ENCODE results near the gene ATAT1.

ATAT1 gene

DNA sequence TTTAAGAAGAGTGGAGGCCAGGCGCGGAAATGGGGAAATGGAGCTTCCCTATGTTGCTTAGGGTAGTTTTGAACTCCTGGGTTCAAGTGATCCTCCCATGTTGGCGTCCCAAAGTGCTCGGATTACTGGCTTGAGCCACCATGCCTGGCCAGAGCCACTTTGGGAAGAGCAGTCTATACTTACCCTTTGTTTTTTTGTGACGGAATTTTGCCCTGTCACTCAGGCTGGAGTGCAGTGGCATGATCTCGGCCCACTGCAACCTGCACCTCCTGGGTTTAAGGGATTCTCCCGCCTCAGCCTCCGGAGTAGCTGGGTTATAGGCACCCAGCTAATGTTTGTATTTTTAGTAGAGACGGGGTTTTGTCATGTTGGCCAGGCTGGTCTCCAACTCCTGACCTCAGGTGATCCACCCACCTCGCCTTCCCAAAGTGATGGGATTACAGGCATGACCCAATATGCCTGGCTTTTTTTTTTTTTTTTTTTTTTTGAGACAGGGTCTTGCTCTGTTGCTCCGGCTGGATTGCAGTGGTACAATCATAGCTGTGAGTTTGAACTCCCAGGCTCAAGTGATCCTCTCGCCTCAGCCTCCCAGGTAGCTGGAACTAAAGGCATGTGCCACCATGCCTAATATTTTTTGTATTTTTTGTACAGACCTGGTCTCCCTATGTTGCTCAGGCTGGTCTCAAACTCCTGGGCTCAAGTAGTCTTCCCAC is 27.6 kb upstream of the ATAT1 start:
- Histone ChIP-seq H3K27me3 (ENCODE audit: low read depth, low read length) (no peaks in the 10 kb centered on the region), H3K36me3 (replicated peaks; ENCODE audit: low read depth, low read length) (peaks cover 33% of the 10 kb centered on the region), H3K9ac (ENCODE audit: low read length) (no peak overlapping the region), H3K4me1 (ENCODE audit: low read length) (no peaks in the 10 kb centered on the region), H3K27ac (ENCODE audit: low read length) (no peak overlapping the region), H3K9me3 (ENCODE audit: insufficient read depth, low read length) (no peaks in the 10 kb centered on the region), H3K4me2 (ENCODE audit: low read length) (no peak overlapping the region), H3K79me2 (ENCODE audit: low read length) (no peaks in the 10 kb centered on the region), H3K4me3 (ENCODE audit: low read length) (no peak overlapping the region), H4K20me1 (ENCODE audit: insufficient read depth, low read length) (no peaks in the 10 kb centered on the region; the same call in 1 of the 2 replicates), H2AFZ (ENCODE audit: low read depth, low read length) (no peak overlapping the region)
- TF ChIP-seq EZH2phosphoT487 (IDR thresholded peaks at IDR 0.05; ENCODE audit: low read depth) (no peak), CTCF (IDR thresholded peaks at IDR 0.05; ENCODE audit: low read depth, low read length) (no peak)

- H3K27ac ChIP-seq (ENCODE audit: low read length): no peak overlapping the region
- no peaks in the 10 kb centered on the region for H3K79me2 ChIP-seq (ENCODE audit: low read length)
- peaks cover 40% of the 10 kb centered on the region for H3K36me3 ChIP-seq (replicated peaks; ENCODE audit: low read depth, low read length)
- TF ChIP-seq EZH2phosphoT487 (IDR thresholded peaks at IDR 0.05; ENCODE audit: low read depth) (no peak), CTCF (IDR thresholded peaks at IDR 0.05; ENCODE audit: low read depth, low read length) (no peak)
- no peaks in the 10 kb centered on the region for H3K4me1 ChIP-seq (ENCODE audit: low read length)
- H2AFZ ChIP-seq (ENCODE audit: low read depth, low read length): no peak overlapping the region
- H4K20me1 ChIP-seq (ENCODE audit: insufficient read depth, low read length): no peaks in the 10 kb centered on the region; the same call in 1 of the 2 replicates
- H3K4me3 ChIP-seq (ENCODE audit: low read length): no peak overlapping the region
- no peaks in the 10 kb centered on the region for H3K9me3 ChIP-seq (ENCODE audit: insufficient read depth, low read length)
- no peaks in the 10 kb centered on the region for H3K27me3 ChIP-seq (ENCODE audit: low read depth, low read length)
- H3K4me2 ChIP-seq (ENCODE audit: low read length): no peak overlapping the region
- no peak overlapping the region for H3K9ac ChIP-seq (ENCODE audit: low read length)
Observed at GRCh38 chr6:30599625-30600324, 26.9 kb upstream of the ATAT1 start.

DNA sequence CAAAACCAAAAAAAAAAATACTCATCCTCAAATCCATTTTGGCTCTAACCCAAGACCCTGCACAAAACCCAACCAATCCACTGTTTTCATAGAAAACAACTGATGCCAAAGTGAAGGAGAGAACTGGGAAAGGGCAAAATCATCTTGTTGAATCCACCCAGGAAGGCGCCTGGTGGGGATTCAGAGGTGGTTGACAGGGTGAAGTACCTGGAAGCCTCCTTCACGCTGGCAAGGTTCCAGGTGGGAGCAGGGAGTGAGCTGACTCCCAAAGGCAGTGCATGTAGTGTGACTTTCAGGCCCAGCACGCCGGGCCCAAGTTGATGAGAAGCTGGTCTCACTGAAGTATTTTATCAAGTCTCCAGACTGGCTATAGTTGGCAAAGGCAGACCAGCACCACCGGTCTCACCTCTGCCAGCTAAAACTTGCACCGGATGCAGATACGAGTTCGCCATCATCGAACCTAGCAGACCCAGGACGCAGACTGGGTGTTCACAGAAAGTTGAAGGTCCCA is 26.2 kb upstream of the ATAT1 start:
- Histone ChIP-seq H3K4me1 (ENCODE audit: low read length) (no peaks in the 10 kb centered on the region), H3K9me3 (ENCODE audit: insufficient read depth, low read length) (no peaks in the 10 kb centered on the region), H3K4me2 (ENCODE audit: low read length) (no peak overlapping the region), H3K27me3 (ENCODE audit: low read depth, low read length) (no peaks in the 10 kb centered on the region), H4K20me1 (ENCODE audit: insufficient read depth, low read length) (no peaks in the 10 kb centered on the region; the same call in 1 of the 2 replicates), H2AFZ (ENCODE audit: low read depth, low read length) (no peak overlapping the region), H3K9ac (ENCODE audit: low read length) (no peak overlapping the region), H3K27ac (ENCODE audit: low read length) (no peak overlapping the region), H3K4me3 (ENCODE audit: low read length) (no peak overlapping the region), H3K36me3 (replicated peaks; ENCODE audit: low read depth, low read length) (peaks cover 46% of the 10 kb centered on the region), H3K79me2 (ENCODE audit: low read length) (no peaks in the 10 kb centered on the region)
- TF ChIP-seq CTCF (IDR thresholded peaks at IDR 0.05; ENCODE audit: low read depth, low read length) (no peak), EZH2phosphoT487 (IDR thresholded peaks at IDR 0.05; ENCODE audit: low read depth) (no peak)

- no peak overlapping the region for H3K27ac ChIP-seq (ENCODE audit: low read length)
- H3K4me2 ChIP-seq (ENCODE audit: low read length): no peak overlapping the region
- H2AFZ ChIP-seq (ENCODE audit: low read depth, low read length): no peak overlapping the region
- H3K9me3 ChIP-seq (ENCODE audit: insufficient read depth, low read length): no peaks in the 10 kb centered on the region
- peaks cover 54% of the 10 kb centered on the region for H3K36me3 ChIP-seq (replicated peaks; ENCODE audit: low read depth, low read length)
- H3K27me3 ChIP-seq (ENCODE audit: low read depth, low read length): no peaks in the 10 kb centered on the region
- H3K4me1 ChIP-seq (ENCODE audit: low read length): no peaks in the 10 kb centered on the region
- TF ChIP-seq EZH2phosphoT487 (IDR thresholded peaks at IDR 0.05; ENCODE audit: low read depth) (no peak), CTCF (IDR thresholded peaks at IDR 0.05; ENCODE audit: low read depth, low read length) (no peak)
- H3K4me3 ChIP-seq (ENCODE audit: low read length): no peak overlapping the region
- no peak overlapping the region for H3K9ac ChIP-seq (ENCODE audit: low read length)
- no peaks in the 10 kb centered on the region for H3K79me2 ChIP-seq (ENCODE audit: low read length)
- no peaks in the 10 kb centered on the region; the same call in 1 of the 2 replicates for H4K20me1 ChIP-seq (ENCODE audit: insufficient read depth, low read length)
Observed at GRCh38 chr6:30601436-30601814, 25.2 kb upstream of the ATAT1 start.

Data from OCI-LY3 (cell line).